Stimulated activated CD8-positive, alpha-beta memory T cell treated with anti-CD3 and anti-CD28 coated beads, Interleukin-7, amount 100 ng/mL, for 4 hours (primary cell): ENCODE data around the gene ZNF460.
A peak's percentile ranks its signal among the peaks of the same experiment; 100 is the strongest.
"Not testable (repeated sequence)": the region's sequence is repeated elsewhere in the genome, so short reads cannot be mapped to it uniquely, and the experiment has no call there.

Experiments used
- DNase-seq, 2 donors: peaks; one replicate each; pipeline ENCODE4 v3.0.0-alpha.2; 2020; ENCODE audit warnings: low read depth in 2 of 2

The ZNF460 gene

DNA sequence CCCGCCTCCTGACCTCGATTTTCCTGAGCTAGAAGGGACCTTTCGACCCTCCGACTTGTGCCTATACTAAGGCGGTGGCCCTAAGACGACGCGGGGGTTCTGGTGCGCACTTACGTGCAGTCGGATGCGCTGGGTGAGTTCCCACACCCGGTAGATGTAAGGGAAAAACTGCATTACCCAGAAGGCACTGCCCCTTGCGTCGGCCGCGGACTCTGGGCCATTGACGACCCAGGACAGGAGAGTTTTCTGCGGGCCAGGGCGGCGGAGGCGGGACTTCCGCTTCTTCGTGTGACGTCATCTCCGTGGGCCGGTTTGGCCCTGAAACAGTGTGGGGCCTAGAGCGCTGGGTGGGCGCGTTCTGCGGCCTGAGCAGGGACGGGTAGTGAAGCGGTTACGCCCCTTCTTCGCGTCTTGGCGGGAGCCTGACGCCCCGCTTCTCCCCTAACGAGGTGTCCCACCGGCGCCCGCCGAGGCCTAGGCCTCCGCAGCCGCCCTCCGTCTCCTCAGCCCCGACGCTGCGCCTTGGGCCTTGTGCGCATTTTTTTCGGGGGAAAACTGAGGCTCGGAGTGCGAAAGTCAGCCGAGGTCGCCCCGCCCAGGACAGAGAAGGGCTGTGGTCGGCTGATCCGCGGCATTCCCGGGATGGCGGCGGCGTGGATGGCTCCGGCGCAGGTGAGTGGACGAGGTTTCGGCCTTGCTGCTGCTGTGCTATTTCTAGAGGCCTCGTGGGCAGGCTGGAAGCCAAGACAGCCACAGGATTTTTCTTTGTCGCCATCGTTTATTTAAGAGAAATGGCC, at the start of gene ZNF460:
TSS of gene ZNF460 (plus strand) at position 321 of the 797 bp plus-strand sequence. CDS start at position 643, 322 bp downstream.
- peak; percentile 95 to 96 for DNase-seq

GRCh38 chr19:57231686-57232085, 48.6 kb upstream of the ZNF460 start:
- DNase-seq, result no peak

- no peak for DNase-seq
Observed at GRCh38 chr19:57233207-57233606, 47.1 kb upstream of the ZNF460 start.

DNA sequence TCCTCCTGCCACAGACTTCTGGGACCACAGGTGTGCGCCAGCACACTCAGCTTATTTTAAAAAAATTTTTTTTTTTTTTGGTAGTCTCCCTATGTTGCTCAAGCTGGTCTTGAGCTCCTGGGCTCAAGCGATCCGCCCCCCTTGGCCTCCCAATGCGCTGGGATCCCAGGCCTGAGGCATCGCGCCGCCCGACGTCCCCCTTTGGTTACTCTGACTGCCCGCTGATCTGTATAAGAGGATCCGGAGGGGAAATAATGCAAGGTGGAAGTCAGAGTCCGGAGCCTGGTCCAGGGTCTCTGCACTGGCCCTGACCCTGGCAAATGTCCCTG, 40.3 kb upstream of the ZNF460 start:
- DNase-seq, result no peak

- peak; percentile 92 to 93 for DNase-seq
Observed at GRCh38 chr19:57240311-57241090, 39.8 kb upstream of the ZNF460 start, which contains the start of gene ZNF805. TSS of gene ZNF805 (plus strand) at chr19:57240632. CDS start at chr19:57240892, 260 bp downstream.

DNA sequence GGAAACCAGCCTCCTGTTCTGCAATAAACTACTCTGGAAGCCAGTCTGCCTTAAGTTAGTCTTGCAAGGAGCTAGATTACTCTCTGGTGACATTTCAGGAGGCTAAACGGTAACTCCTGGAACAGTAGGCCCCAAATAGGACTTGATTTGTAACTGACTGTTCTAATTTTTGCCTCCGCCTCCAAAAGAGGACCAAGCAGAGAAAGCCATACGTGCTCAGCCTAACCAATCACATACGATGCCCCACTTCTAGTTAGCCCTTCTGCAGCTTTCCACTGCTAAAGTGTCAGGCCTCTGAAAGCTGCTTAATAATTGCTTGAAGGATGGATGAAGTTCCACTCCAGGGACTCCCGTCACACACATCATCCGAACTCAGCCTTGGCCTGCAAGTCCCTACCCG, 39.1 kb upstream of the ZNF460 start:
- no peak for DNase-seq

DNA sequence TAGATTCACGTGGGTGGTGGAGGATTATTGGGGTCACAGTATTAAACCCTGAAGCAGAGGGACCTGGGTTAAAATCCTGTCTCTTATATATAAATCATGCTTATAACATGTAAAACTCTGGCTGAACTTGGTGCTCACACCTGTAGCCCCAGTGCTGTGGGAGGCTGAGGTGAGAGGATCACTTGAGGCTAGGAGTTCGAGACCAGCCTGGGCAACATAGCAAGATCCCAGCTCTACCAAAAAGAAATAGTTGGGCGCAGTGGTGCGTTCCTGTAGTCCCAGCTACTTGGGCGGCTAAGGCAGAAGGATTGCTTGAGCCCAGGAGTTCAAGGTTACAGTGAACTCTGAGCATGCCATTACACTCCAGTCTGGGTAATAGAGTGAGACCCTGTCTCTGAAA, 37.5 kb upstream of the ZNF460 start:
- DNase-seq, result no peak

DNA sequence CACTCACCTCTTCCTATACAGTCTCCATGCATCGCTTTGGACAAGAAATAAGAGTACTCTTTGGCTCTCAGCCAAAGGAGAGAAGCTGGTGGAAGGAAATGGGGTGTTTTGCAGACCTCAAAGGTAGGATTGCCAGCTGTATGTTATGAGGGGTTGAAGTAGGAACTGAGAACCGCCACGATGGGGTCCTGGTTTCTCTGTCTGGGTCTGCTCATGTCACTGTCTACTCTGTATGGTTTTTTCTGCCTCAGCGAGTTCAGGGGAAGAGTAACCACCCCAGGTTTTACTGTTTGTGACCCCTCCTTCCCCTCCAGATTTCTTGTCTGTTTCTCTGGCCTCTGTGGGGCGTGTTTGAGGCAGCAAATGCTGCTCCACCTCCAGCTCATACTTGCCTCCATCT, 35.8 kb upstream of the ZNF460 start:
- DNase-seq, result no peak

- DNase-seq, result no peak
Observed at GRCh38 chr19:57245066-57245465, 35.2 kb upstream of the ZNF460 start.

GRCh38 chr19:57245959-57246358, 34.3 kb upstream of the ZNF460 start:
- DNase-seq, result no peak

DNA sequence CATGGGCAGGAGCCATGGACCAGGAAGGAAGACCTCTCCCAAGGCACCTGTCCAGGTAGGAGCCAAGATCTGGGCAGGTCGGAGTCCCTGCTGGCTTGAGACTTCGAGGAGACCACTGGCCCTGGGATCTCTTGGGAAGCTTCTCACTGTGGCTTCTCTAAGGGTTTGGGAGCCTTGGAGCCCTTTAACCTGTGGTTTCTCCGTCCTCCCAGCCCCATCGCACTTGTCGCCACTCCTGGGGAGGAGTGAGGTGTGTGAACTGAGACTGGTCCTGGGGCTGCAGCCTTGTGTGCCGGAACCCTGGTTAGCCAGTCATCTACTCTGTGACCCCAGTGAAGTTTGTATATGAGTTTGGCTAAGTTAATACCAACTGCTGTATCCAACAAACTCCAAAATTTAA, 31.6 kb upstream of the ZNF460 start:
- no peak for DNase-seq

DNA sequence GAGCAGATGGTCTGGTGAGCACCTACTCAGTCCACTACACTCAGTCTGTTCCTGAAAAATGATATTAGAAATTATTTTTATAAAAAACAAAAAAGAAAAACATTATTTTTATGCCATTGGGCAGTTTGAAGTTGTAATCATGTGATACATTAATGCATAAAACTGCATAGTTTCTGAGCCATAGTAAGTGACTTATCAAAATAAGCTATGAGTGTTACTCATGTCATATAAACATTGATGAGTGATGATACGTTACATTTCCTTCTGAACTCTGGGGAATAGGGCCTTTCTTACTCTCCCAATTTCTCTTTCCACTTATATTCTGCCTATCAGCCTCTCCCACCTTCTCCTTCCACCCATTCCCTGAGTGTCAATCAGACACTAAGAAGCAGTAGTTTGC, 31.0 kb upstream of the ZNF460 start:
- no peak for DNase-seq

DNA sequence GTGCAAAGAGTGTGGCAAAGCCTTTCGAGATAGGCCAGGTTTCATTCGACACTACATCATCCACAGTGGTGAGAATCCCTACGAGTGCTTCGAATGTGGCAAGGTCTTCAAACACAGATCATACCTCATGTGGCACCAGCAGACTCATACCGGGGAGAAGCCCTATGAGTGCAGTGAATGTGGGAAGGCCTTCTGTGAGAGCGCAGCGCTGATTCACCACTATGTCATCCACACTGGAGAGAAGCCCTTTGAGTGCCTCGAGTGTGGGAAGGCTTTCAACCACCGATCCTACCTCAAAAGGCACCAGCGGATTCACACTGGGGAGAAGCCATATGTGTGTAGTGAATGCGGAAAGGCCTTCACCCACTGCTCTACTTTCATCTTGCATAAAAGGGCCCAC, 26.5 kb upstream of the ZNF460 start:
- not testable (repeated sequence) for DNase-seq

- DNase-seq, result no peak
Observed at GRCh38 chr19:57262044-57262443, 18.2 kb upstream of the ZNF460 start.

DNA sequence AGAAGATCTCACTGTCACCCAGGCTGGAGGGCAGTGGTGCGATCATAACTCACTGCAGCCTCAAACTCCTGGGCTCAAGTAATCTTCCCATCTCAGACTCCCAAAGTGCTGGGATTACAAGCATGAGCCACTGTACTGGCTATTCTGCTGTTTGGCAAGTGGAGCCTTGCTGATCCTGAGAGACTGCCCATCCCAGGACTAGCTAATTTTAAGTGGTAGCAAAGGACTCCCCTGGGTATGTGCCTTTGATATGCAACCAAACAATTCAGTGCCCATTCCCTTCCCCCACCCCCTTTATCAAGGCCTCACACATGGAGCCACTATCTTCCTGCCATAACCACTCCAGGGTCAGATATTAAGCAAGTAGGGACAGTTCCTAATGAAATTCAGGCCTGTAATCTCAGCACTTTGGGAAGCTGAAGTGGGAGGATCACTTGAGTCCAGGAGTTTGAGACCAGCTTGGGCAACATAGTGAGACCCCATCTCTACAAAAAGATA, 17.0 kb upstream of the ZNF460 start:
- DNase-seq, result no peak

DNA sequence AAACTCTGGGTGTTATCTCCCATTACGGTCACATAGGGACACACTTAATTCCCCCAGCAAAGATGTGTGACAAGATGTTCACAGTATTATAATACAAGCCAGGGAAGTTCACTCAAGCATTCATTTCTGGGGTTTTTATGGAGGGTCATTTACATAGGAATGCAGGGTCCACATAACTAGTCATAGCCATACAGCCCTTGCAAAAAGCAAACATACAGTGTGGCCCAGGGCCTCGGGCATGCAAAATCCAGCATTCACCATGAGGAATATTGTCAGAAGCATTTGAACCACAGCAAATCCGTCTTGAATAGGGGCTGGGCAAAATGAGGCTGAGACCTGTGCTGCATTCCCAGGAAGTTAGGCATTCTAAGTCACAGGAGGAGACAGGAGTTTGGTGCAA, 13.0 kb upstream of the ZNF460 start:
- DNase-seq, result no peak

- no peak for DNase-seq
Observed at GRCh38 chr19:57269515-57270250, 10.6 kb upstream of the ZNF460 start.

DNA sequence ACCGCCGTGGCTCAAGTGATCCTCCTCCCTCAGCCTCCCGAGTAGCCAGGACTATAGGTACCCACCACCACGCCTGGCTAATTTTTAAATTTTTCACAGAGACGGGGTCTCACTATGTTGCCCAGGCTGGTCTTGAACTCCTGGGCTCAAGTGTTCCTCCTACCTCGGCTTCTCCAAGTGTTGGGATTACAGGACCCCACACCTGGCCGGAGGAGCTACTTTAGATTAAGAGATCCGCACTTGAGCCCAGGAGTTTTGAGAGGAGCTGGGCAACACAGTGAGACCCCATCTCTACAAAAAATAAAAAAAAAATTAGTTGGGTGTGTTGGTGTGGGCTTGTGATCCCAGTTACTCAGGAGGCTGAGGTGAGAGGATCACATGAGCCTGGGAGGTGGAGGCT, 9.0 kb upstream of the ZNF460 start:
- no peak for DNase-seq

DNA sequence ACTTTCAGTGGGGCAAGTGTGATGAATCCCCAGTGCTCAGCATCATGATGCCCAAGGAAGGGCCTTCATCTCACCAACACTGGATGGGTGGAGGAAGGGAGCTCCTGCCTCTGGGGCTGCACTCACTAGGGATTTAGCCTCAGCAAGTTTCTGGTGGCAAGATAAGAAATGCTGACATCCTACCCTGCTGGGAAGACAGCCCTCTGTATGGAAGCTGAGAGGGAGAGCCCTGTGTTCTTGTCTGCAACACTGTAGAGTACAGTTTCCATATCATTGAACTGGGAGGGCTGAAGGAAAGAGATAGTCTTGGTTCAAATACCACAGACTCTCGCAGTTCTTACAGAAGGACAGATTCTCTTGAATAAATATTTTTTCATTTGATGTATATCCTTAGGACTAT, 7.3 kb upstream of the ZNF460 start:
- no peak for DNase-seq

DNA sequence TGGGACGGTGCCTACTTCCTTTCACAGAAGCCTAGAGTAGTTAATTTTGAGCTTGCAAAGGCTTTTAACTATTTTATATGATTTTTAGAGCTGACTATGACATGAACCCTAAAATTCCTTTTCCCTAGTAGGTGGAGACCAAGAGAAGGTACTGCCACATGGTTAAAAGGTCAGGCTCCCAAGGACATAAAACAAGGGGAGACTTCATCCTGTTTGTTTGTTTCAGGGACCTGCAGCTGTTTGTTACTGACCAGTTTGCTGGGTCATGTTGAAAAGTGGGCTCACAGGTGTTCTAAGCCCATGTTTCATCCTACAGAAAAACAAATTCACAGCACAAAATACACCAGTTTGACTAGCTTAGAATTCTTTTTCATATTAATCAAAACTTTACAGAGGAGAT, 3.9 kb upstream of the ZNF460 start:
- DNase-seq, result no peak

DNA sequence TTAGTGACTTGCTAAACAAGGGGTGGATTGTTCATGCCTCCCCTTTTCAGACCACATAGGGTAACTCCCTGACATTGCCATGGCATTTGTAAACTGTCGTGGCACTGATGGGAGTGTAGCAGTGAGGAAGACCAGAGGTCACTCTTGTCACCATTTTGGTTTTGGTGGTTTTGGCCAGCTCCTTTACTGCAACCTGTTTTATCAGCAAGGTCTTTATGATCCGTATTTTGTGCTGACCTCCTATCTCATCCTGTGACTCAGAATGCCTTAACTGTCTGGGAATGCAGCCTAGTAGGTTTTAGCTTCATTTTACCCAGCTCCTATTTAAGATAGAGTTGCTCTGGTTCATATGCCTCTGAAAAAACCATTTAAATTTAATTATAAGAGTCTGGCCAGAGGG, 1.8 kb upstream of the ZNF460 start:
- DNase-seq, result not testable (repeated sequence)

GRCh38 chr19:57279418-57280164, 694 bp upstream of the ZNF460 start:
- peak; percentile 76 for DNase-seq
